Activated CD8-positive, alpha-beta T cell treated with anti-CD3 and anti-CD28 coated beads, Interleukin-2, amount 10 ng/mL, durations not matched to agents 7 days and 5 days (primary cell): ENCODE data around the gene CEP192. TPM values are rescaled to one million over a fixed set of nuclear protein-coding genes. Genes with fewer than 3 reads are reported as not detected.
"Not testable (repeated sequence)": the region's sequence is repeated elsewhere in the genome, so short reads cannot be mapped to it uniquely, and the experiment has no call there.

Source experiments
- ATAC-seq: fragments of 150-1000 bp; cut with Tn5 transposase; one replicate; pipeline ENCODE4 v1.10.0; 2021; ENCODE audit warnings: moderate library complexity
- CTCF ChIA-PET: fragments of 350-600 bp; sonication (Branson Sonifier 250); formaldehyde crosslinking; loops from one replicate; lab custom pipeline; 2021; ENCODE audit warnings: antibody characterized with exemption; lab: Charles Lee
- POLR2A ChIA-PET: fragments of 350-600 bp; sonication (Branson Sonifier 250); formaldehyde crosslinking; loops from one replicate; lab custom pipeline; 2021; ENCODE audit warnings: antibody characterized with exemption; lab: Charles Lee
- DNase-seq: peaks from one replicate; pipeline ENCODE4 v3.0.0-alpha.2; 2020
- H3K27ac Mint-ChIP-seq: one replicate; pipeline ENCODE4 v1.8.0; 2021; ENCODE audit warnings: mild to moderate bottlenecking, mixed read lengths
- H3K27me3 Mint-ChIP-seq: one replicate; pipeline ENCODE4 v1.8.0; 2021; ENCODE audit warnings: low read depth, mixed read lengths
- H3K36me3 Mint-ChIP-seq: one replicate; pipeline ENCODE4 v1.8.0; 2021; ENCODE audit warnings: low read depth, mixed read lengths
- H3K4me1 Mint-ChIP-seq: one replicate; pipeline ENCODE4 v1.8.0; 2021; ENCODE audit warnings: low read depth, mixed read lengths
- H3K4me3 Mint-ChIP-seq: one replicate; pipeline ENCODE4 v1.8.0; 2021; ENCODE audit warnings: mild to moderate bottlenecking, mixed read lengths
- H3K9me3 Mint-ChIP-seq: one replicate; pipeline ENCODE4 v1.8.0; 2022; ENCODE audit warnings: mixed read lengths; ENCODE audit not compliant: insufficient read depth
- total RNA-seq, 2 experiments: library from RNA; stranded (reverse); gene quantifications; one replicate each; pipeline ENCODE4 v1.2.3, GENCODE V29; 2021

CEP192 gene
- total RNA-seq, 2 experiments from 2014 or later = 55.9 to 61.0 TPM

DNA sequence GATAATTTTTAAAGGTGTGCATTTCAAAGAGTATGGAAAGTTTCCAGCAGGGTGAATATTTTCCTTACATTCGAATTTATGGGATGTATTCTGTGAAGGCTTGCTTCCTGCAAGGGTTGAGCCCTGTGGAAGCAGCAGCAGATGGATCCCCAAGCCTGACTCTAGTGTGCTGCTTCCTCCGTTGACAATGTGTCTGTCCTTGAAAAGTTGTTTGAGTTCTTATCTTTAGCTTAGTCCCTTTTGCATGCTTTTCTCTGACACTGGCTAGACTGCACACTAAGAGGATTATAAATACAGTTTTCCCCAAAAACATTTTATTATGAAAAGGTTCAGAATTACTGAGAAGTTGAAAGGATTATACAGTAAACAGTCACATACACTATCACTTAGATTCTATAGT lies 86.3 kb downstream of the CEP192 start:
- no peak for ATAC-seq
- no peak for DNase-seq
- CTCF ChIA-PET = no interaction called here
- H3K4me3 Mint-ChIP-seq = no peak overlapping the region
- no peak overlapping the region for H3K27ac Mint-ChIP-seq
- H3K4me1 Mint-ChIP-seq = peaks cover 2% of the 10 kb centered on the region
- peaks cover 95% of the 10 kb centered on the region for H3K36me3 Mint-ChIP-seq
- no peaks in the 10 kb centered on the region for H3K27me3 Mint-ChIP-seq
- POLR2A ChIA-PET = no interaction called here
- peaks cover 12% of the 10 kb centered on the region for H3K9me3 Mint-ChIP-seq

DNA sequence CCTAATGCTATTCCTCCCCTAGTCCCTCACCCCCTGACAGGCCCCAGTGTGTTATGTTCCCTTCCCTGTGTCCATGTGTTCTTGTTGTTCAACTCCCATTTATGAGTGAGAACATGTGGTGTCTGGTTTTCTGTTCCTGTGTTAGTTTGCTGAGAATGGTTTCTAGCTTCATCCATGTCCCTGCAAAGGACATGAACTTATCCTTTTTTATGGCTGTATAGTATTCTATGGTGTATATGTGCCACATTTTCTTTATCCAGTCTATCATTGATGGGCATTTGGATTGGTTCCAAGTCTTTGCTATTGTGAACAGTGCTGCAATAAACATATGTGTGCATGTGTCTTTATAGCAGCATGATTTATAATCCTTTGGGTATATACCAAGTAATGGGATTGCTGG lies 86.9 kb downstream of the CEP192 start:
- H3K27ac Mint-ChIP-seq, H3K27me3 Mint-ChIP-seq, CTCF ChIA-PET, H3K4me1 Mint-ChIP-seq, POLR2A ChIA-PET, ATAC-seq, H3K4me3 Mint-ChIP-seq, DNase-seq: not testable (repeated sequence)
- Mint-ChIP-seq H3K36me3 (peaks cover 95% of the 10 kb centered on the region), H3K9me3 (peaks cover 12% of the 10 kb centered on the region)

DNA sequence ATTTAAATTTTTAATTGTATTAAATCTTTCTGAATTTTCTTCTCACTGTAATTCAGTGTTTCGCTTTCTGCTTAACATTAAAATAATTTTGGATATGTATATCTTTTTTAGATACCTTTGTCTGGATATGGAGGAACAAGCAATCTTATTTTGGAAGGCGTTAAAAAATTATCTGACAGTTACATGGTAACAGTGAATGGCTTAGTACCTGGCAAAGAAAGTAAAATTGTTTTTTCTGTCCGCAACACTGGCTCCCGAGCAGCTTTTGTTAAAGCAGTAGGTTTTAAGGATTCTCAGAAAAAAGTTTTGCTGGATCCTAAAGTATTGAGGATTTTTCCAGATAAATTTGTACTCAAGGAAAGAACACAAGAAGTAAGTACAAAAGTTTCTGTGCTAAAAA lies 95.7 kb downstream of the CEP192 start:
- no peak overlapping the region for H3K27ac Mint-ChIP-seq
- H3K9me3 Mint-ChIP-seq = peaks cover 4% of the 10 kb centered on the region
- H3K4me3 Mint-ChIP-seq = no peak overlapping the region
- no peaks in the 10 kb centered on the region for H3K27me3 Mint-ChIP-seq
- ATAC-seq (no peak), DNase-seq (no peak)
- ChIA-PET CTCF (interaction anchor here (0.6 kb wide), 1 partner anchor 700 kb away, joined by 3 read pairs; no protein-coding TSS in a partner anchor), POLR2A (no interaction called here)
- peaks cover 13% of the 10 kb centered on the region for H3K4me1 Mint-ChIP-seq
- peaks cover 67% of the 10 kb centered on the region for H3K36me3 Mint-ChIP-seq

DNA sequence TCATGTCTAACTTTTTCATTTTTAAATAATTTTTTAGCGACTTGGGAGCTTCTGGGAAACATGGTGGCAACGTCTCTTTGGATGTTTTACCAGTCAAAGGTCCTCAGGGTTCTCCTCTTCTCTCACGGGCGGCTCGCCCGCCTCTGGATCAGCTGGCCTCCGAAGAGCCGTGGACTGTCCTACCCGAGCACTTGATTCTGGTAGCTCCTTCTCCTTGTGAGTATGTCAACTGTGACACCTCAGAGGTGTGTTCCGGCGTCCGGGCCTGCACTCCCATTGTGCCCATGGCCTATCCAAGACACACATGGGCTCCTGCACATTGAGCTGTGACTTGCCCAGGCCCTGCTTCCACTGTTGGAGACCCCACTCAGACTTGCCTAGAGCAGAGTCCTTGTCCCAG lies 104.3 kb downstream of the CEP192 start:
- ATAC-seq (no peak), DNase-seq (no peak)
- H3K36me3 Mint-ChIP-seq = peaks cover 71% of the 10 kb centered on the region
- POLR2A ChIA-PET = no interaction called here
- no peak overlapping the region for H3K27ac Mint-ChIP-seq
- H3K27me3 Mint-ChIP-seq = no peaks in the 10 kb centered on the region
- CTCF ChIA-PET = no interaction called here
- no peaks in the 10 kb centered on the region for H3K9me3 Mint-ChIP-seq
- H3K4me1 Mint-ChIP-seq = no peaks in the 10 kb centered on the region
- H3K4me3 Mint-ChIP-seq = no peak overlapping the region

DNA sequence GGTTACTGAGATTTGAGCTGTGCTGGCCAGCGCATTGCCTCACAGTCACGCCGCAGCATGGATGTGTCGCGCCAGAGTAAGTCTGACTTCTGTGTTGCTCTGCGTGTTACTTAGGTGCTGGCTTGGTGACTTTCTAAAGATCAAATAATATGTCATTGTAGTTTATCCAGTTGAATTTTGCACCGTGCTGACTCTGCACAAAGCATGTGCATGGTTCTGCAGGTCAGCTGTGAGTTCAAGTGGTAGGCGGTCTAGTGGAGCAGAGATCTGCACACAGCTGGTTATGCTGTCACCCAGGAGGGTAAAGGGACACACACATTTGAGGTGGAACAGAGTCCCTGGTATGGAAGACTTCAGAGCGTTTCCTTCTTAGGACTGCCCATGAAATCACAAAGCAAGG lies 105.1 kb downstream of the CEP192 start:
- Mint-ChIP-seq H3K27me3 (no peaks in the 10 kb centered on the region), H3K9me3 (no peaks in the 10 kb centered on the region), H3K27ac (no peak overlapping the region), H3K4me1 (no peaks in the 10 kb centered on the region), H3K4me3 (no peak overlapping the region), H3K36me3 (peaks cover 72% of the 10 kb centered on the region)
- DNase-seq (no peak), ATAC-seq (no peak)
- ChIA-PET POLR2A (no interaction called here), CTCF (no interaction called here)

DNA sequence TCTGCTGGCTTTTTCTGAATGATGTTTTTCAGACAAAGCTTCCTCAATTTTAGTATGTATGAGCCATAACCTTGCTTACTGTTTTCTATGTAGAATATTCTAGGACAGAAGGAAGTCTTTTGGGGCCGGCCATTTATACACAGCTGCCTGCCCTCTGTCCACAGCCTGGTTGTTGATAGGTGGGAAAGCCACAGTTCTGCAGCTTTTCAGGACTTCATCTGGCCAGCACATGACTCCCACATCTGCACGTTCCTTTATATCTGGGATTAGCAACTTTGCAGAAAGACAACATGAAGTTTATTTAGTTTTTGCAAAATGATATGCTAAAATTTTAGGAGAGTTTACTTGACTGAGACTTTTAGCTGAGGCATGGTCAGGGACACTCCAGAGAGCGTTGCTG lies 105.6 kb downstream of the CEP192 start:
- CTCF ChIA-PET = no interaction called here
- POLR2A ChIA-PET = no interaction called here
- Mint-ChIP-seq H3K27ac (no peak overlapping the region), H3K4me1 (no peaks in the 10 kb centered on the region), H3K27me3 (no peaks in the 10 kb centered on the region), H3K36me3 (peaks cover 75% of the 10 kb centered on the region), H3K9me3 (no peaks in the 10 kb centered on the region), H3K4me3 (no peak overlapping the region)
- DNase-seq (no peak), ATAC-seq (no peak)

DNA sequence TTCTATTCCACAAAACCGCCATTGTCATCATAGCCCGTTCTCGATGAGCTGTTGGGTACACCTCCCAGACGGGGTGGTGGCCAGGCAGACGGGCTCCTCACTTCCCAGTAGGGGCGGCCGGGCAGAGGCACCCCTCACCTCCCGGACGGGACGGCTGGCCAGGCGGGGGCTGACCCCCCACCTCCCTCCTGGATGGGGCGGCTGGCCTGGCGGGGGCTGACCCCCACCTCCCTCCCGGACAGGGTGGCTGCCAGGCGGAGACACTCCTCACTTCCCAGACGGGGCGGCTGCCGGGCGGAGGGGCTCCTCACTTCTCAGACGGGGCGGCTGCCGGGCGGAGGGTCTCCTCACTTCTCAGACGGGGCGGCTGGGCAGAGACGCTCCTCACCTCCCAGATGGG lies 106.9 kb downstream of the CEP192 start:
- H3K4me1 Mint-ChIP-seq, H3K9me3 Mint-ChIP-seq, POLR2A ChIA-PET, CTCF ChIA-PET, DNase-seq, H3K4me3 Mint-ChIP-seq, H3K27ac Mint-ChIP-seq, ATAC-seq, H3K27me3 Mint-ChIP-seq: not testable (repeated sequence)
- H3K36me3 Mint-ChIP-seq = peaks cover 84% of the 10 kb centered on the region

DNA sequence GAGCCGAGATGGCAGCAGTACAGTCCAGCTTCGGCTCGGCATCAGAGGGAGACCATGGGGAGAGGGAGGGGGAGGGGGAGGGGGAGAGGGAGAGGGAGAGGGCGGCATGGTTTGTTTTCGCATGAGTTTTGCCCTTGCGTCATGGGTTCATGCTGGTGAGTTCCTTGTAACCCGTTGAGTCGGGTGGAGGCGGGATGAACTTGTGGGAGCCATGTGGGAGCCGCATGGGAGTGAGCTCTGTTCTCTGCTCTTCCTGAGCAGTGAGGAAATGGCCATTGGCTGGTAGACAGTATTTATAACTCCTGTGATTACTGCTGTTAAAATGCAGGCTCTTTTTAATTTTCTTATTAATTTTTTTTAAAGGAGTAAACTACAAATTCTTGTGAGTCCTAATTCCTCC lies 108.0 kb downstream of the CEP192 start:
- no peaks in the 10 kb centered on the region for H3K4me1 Mint-ChIP-seq
- no peaks in the 10 kb centered on the region for H3K27me3 Mint-ChIP-seq
- H3K27ac Mint-ChIP-seq = no peak overlapping the region
- POLR2A ChIA-PET = no interaction called here
- CTCF ChIA-PET = interaction anchor here (0.5 kb wide), 1 partner anchor 54 kb away, joined by 3 read pairs; no protein-coding TSS in a partner anchor
- no peaks in the 10 kb centered on the region for H3K9me3 Mint-ChIP-seq
- ATAC-seq (no peak), DNase-seq (no peak)
- peaks cover 84% of the 10 kb centered on the region for H3K36me3 Mint-ChIP-seq
- H3K4me3 Mint-ChIP-seq = no peak overlapping the region

DNA sequence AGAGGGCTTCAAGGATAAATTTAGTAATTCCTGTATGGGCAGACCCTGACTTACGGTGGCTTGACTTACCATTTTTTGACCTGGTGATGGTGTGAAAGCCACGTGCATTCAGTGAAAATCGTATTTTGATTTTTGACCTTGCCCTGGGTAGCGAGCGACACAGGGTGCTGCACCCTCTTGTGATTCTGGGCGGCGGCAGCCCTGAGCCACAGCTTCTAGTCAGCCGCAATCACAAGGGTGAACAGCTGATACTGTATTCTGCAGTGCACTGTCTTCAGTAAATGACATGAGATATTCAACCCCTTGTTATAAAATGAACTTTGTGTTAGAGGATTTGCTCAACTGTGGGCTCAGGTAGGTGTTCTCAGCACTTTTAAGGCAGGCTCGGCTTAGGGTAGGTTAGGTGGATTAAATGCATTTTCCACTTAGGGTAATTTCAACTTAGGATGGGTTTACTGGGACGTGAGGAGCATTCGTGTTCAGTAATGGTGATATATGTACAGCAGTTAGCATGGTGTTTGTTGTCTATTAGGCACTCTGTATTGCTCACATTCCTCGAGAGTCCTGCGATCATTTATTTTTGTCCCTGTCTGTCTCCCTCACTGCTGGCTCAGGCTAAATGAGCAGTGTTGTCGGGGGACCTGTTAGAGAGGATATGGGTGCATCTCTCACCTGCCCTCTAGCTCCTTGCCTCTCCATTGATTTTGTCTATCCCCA lies 109.9 kb downstream of the CEP192 start:
- Mint-ChIP-seq H3K27ac (no peak overlapping the region), H3K36me3 (peaks cover 86% of the 10 kb centered on the region), H3K9me3 (no peaks in the 10 kb centered on the region), H3K4me1 (no peaks in the 10 kb centered on the region), H3K27me3 (no peaks in the 10 kb centered on the region), H3K4me3 (no peak overlapping the region)
- no peak for DNase-seq
- CTCF ChIA-PET = no interaction called here
- POLR2A ChIA-PET = interaction anchor here (0.5 kb wide), 1 partner anchor 157 kb away, joined by 5 read pairs; no protein-coding TSS in a partner anchor
- ATAC-seq = no peak

DNA sequence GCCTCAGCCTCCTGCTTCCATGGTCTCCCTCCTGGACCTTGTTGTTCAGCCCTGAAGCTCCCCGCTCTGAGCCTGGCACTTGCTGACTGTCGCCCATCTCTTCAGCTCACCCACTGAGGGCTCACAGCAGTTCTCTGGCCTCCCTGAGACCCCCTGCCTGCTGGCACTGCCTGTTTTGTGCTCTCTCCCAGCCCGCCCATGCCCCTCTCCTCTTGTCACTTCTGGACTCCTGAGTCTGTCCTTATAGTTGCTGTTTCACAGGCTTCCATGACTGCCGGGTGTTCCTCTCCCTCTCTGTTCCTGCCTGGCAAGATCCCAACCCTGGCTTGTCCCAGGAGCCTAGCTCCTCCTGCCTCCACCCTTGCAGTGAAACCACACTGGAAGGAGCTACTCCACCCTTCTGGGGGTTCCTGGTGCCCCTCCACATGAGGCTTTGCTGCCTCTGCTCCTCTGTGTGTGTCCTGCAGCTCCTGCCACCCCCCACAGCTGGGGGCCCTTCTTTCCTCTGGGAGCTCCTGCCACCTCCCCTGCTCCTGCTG lies 110.6 kb downstream of the CEP192 start:
- Mint-ChIP-seq H3K9me3 (no peaks in the 10 kb centered on the region), H3K36me3 (peaks cover 86% of the 10 kb centered on the region), H3K4me3 (no peak overlapping the region), H3K4me1 (peaks cover 2% of the 10 kb centered on the region), H3K27ac (peak overlapping the region; percentile 44), H3K27me3 (no peaks in the 10 kb centered on the region)
- DNase-seq (no peak), ATAC-seq (no peak)
- ChIA-PET POLR2A (interaction anchor here (0.5 kb wide), 1 partner anchor 156 kb away, joined by 5 read pairs; no protein-coding TSS in a partner anchor), CTCF (no interaction called here)

DNA sequence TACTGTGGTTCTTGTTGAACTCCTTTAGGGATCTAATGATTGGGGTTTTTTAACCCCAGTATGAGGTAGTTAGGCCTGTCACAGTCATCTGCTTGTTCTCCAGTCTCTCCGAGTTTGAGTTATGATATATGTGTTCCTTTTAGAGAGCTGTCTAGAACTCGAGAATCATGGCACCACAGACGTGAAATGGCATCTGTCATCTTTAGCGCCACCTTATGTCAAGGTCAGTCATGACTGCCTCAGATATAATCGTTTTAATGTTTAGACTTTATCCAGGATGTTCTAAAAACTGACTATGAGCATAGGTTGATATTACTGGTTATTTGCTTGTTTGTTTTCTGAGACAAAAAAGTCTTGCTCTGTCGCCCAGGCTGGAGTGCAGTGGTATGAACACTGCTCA lies 112.2 kb downstream of the CEP192 start:
- ChIA-PET POLR2A (no interaction called here), CTCF (interaction anchor here (1.4 to 1.5 kb wide), 2 partner anchors 9 to 12 kb away, joined by 4 read pairs; no protein-coding TSS in a partner anchor)
- Mint-ChIP-seq H3K9me3 (no peaks in the 10 kb centered on the region), H3K4me3 (no peak overlapping the region), H3K4me1 (peaks cover 2% of the 10 kb centered on the region), H3K36me3 (peaks cover 91% of the 10 kb centered on the region), H3K27me3 (no peaks in the 10 kb centered on the region), H3K27ac (no peak overlapping the region)
- DNase-seq (no peak), ATAC-seq (no peak)

DNA sequence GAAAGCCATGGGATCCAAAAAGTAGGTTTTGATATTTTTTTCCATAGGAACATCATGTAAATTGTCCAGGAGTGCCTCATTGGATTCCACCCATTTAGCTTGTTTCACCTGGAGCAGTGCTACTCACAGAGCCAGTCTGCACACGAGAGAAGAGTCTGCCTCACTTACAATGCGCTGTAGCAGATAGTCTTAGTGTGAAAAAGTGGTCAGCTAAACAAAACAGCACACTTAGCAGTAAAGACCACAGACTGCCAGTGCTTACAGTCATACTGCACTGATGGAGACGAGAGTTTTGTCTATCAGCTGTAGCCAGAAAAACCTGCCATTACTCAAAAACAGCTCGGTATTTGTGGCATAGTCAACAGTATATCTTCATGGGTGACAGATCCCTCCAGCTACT lies 113.9 kb downstream of the CEP192 start:
- Mint-ChIP-seq H3K27ac (no peak overlapping the region), H3K27me3 (no peaks in the 10 kb centered on the region), H3K4me3 (no peak overlapping the region), H3K9me3 (no peaks in the 10 kb centered on the region), H3K4me1 (peaks cover 2% of the 10 kb centered on the region), H3K36me3 (peaks cover 93% of the 10 kb centered on the region)
- ATAC-seq (no peak), DNase-seq (no peak)
- POLR2A ChIA-PET = interaction anchor here (0.7 kb wide), 1 partner anchor 574 kb away, joined by 3 read pairs; no protein-coding TSS in a partner anchor
- CTCF ChIA-PET = interaction anchor here (1.0 to 2.1 kb wide), 3 partner anchors 15 to 53 kb away, joined by 3 to 5 read pairs (median 4); no protein-coding TSS in a partner anchor
